Suppressor macrophage treated with lipopolysaccharide for 1 hour (primary cell): ENCODE data around the gene MMP10.
A peak's percentile ranks its signal among the peaks of the same experiment; 100 is the strongest.

Experiments
- DNase-seq, 3 donors: peaks; one replicate each; pipeline ENCODE4 v3.0.0-alpha.2; 2020 to 2022

The MMP10 gene

GRCh38 chr11:102780491-102780918 lies at the start of gene MMP10:
Gene MMP10, minus strand, starts transcription at chr11:102780628. Its CDS starts 37 bp downstream, at chr11:102780591.
- peak; percentile 68 to 82 (median 68) for DNase-seq

GRCh38 chr11:102829316-102830000 lies 49.0 kb upstream of the MMP10 start:
- peak in 2 of 3 donors; percentile 23 to 25 for DNase-seq

- DNase-seq = peak in 2 of 3 donors; percentile 44 to 46
Measured at GRCh38 chr11:102824556-102824955, 44.1 kb upstream of the MMP10 start.

- no peak for DNase-seq
Measured at GRCh38 chr11:102819491-102819890, 39.1 kb upstream of the MMP10 start.

GRCh38 chr11:102813484-102813883 lies 33.1 kb upstream of the MMP10 start:
- no peak for DNase-seq

GRCh38 chr11:102812188-102812587 lies 31.8 kb upstream of the MMP10 start:
- no peak for DNase-seq

- peak in 2 of 3 donors; percentile 27 to 38 for DNase-seq
Measured at GRCh38 chr11:102810950-102811660, 30.7 kb upstream of the MMP10 start.

GRCh38 chr11:102809971-102810370 lies 29.5 kb upstream of the MMP10 start:
- no peak for DNase-seq

- DNase-seq = peak in 2 of 3 donors; percentile 25 to 47
Measured at GRCh38 chr11:102807921-102808320, 27.5 kb upstream of the MMP10 start.

- DNase-seq = no peak
Measured at GRCh38 chr11:102806296-102806695, 25.9 kb upstream of the MMP10 start.

GRCh38 chr11:102802341-102802740 lies 21.9 kb upstream of the MMP10 start:
- peak in 1 of 3 donors; percentile 35 for DNase-seq

- DNase-seq = no peak
Measured at GRCh38 chr11:102800767-102801166, 20.3 kb upstream of the MMP10 start.

- peak in 1 of 3 donors; percentile 22 for DNase-seq
Measured at GRCh38 chr11:102799681-102800340, 19.4 kb upstream of the MMP10 start.

- peak in 1 of 3 donors; percentile 17 for DNase-seq
Measured at GRCh38 chr11:102798012-102798746, 17.8 kb upstream of the MMP10 start, which contains the start of gene MMP1. Gene MMP1, minus strand, starts transcription at chr11:102798160. Its CDS starts 68 bp downstream, at chr11:102798092.

GRCh38 chr11:102794382-102794781 lies 14.0 kb upstream of the MMP10 start:
- DNase-seq = peak; percentile 76 to 84 (median 83)

- no peak for DNase-seq
Measured at GRCh38 chr11:102793677-102794290, 13.4 kb upstream of the MMP10 start.

GRCh38 chr11:102792604-102793003 lies 12.2 kb upstream of the MMP10 start:
- DNase-seq = no peak

- DNase-seq = no peak
Measured at GRCh38 chr11:102791271-102792036, 11.0 kb upstream of the MMP10 start.

- peak in 2 of 3 donors; percentile 24 to 29 for DNase-seq
Measured at GRCh38 chr11:102788334-102788995, 8.0 kb upstream of the MMP10 start.

GRCh38 chr11:102784380-102784779 lies 4.0 kb upstream of the MMP10 start:
- DNase-seq = no peak

GRCh38 chr11:102783720-102784119 lies 3.3 kb upstream of the MMP10 start:
- no peak for DNase-seq
